ENCODE measurements around the gene UBE2D1. TPM values are rescaled to one million over a fixed set of nuclear protein-coding genes. Genes with fewer than 3 reads are reported as not detected.
"Not testable (repeated sequence)": the region's sequence is repeated elsewhere in the genome, so short reads cannot be mapped to it uniquely, and the experiment has no call there.

The UBE2D1 gene
- total RNA-seq, 3 donors from 2014 or later, result 13.4 to 16.0 (median 15.7) TPM

GRCh38 chr10:58412502-58412961, 77.7 kb downstream of the UBE2D1 start:
- ATAC-seq, result no peak
- Mint-ChIP-seq H3K9me3 (no peaks in the 10 kb centered on the region), H3K27me3 (ENCODE audit: low read depth) (peaks cover 10% of the 10 kb centered on the region), H3K36me3 (ENCODE audit: insufficient read depth) (no peaks in the 10 kb centered on the region), H3K4me3 (no peak overlapping the region), H3K4me1 (ENCODE audit: low read depth) (no peaks in the 10 kb centered on the region)
- no peak for DNase-seq

- no peaks in the 10 kb centered on the region for H3K9me3 Mint-ChIP-seq
- H3K4me3 Mint-ChIP-seq, result no peak overlapping the region
- H3K36me3 Mint-ChIP-seq (ENCODE audit: insufficient read depth), result no peaks in the 10 kb centered on the region
- no peaks in the 10 kb centered on the region for H3K4me1 Mint-ChIP-seq (ENCODE audit: low read depth)
- DNase-seq, result no peak
- ATAC-seq, result no peak
- peaks cover 10% of the 10 kb centered on the region for H3K27me3 Mint-ChIP-seq (ENCODE audit: low read depth)
Measured at GRCh38 chr10:58414270-58415041, 79.7 kb downstream of the UBE2D1 start.

- Mint-ChIP-seq H3K36me3 (ENCODE audit: insufficient read depth) (no peaks in the 10 kb centered on the region), H3K4me3 (no peak overlapping the region), H3K4me1 (ENCODE audit: low read depth) (no peaks in the 10 kb centered on the region), H3K27me3 (ENCODE audit: low read depth) (peaks cover 10% of the 10 kb centered on the region), H3K9me3 (no peaks in the 10 kb centered on the region)
- DNase-seq (no peak), ATAC-seq (no peak)
Measured at GRCh38 chr10:58415757-58416156, 81.0 kb downstream of the UBE2D1 start.

- H3K4me3 Mint-ChIP-seq; DNase-seq; H3K9me3 Mint-ChIP-seq; H3K4me1 Mint-ChIP-seq (ENCODE audit: low read depth); H3K36me3 Mint-ChIP-seq (ENCODE audit: insufficient read depth); ATAC-seq: not testable (repeated sequence)
- peaks cover 16% of the 10 kb centered on the region for H3K27me3 Mint-ChIP-seq (ENCODE audit: low read depth)
Measured at GRCh38 chr10:58417902-58418301, 83.1 kb downstream of the UBE2D1 start.

Other genes starting within 250 kb of the UBE2D1 start
- gene IPMK, start 67.1 kb upstream of the UBE2D1 start, total RNA-seq, result 1 to 10 TPM; 7.5 to 8.8 (median 7.8) TPM
- 10 to 100 TPM; 61.4 to 76.7 (median 74.0) TPM for gene CISD1, start 65.8 kb upstream of the UBE2D1 start, total RNA-seq
- gene TFAM, start 50.4 kb downstream of the UBE2D1 start, total RNA-seq, result 100 to 1,000 TPM; 136 to 157 (median 153) TPM
- not detected for gene BICC1, start 177.9 kb downstream of the UBE2D1 start, total RNA-seq